Left lobe of liver (tissue), 2 donors: ENCODE data around the gene DNAH7. TPM values are rescaled to one million over a fixed set of nuclear protein-coding genes. Genes with fewer than 3 reads are reported as not detected.
A peak's percentile ranks its signal among the peaks of the same experiment; 100 is the strongest.

Source experiments
- ATAC-seq: fragments of 200-7000 bp; cut with Tn5 transposase; one replicate; pipeline ENCODE4 v1.9.1; 2020; ENCODE audit warnings: mild to moderate bottlenecking, moderate library complexity
- DNase-seq: peaks from one replicate; pipeline ENCODE4 v3.0.0-alpha.2; 2020; ENCODE audit warnings: low spot score
- total RNA-seq: library from RNA; stranded (reverse); gene quantifications from one replicate; pipeline ENCODE4 v1.2.1, GENCODE V29; 2021
- donor health status: DM: no; HTN: no; CAD: no; lungs with moderate emphysema.
- donor health status: DM: no; HTN: yes; CAD: no.

DNAH7 gene
- total RNA-seq, 1 donor from 2014 or later = 0.35 TPM

DNA sequence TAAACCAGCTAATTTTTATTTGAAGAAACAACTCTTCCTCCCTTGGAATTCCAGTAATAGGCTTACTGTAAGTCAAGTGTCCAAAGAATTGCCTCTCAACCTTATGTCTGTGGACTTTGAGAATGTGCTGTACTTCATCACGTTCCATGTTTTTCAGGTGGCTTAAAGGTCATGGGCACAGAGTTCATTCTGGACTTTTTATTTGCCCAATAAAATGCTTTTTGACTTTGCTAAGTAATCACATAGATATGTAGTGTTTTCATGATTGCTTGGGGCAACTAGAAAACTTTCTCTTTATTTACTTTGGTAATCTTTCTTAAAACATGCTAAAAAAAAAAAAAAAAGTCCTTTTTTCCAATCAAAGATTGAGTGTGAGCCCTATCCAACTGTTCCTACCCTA, 10.4 kb upstream of the DNAH7 start:
- DNase-seq (no peak), ATAC-seq (peak; percentile 79)

DNA sequence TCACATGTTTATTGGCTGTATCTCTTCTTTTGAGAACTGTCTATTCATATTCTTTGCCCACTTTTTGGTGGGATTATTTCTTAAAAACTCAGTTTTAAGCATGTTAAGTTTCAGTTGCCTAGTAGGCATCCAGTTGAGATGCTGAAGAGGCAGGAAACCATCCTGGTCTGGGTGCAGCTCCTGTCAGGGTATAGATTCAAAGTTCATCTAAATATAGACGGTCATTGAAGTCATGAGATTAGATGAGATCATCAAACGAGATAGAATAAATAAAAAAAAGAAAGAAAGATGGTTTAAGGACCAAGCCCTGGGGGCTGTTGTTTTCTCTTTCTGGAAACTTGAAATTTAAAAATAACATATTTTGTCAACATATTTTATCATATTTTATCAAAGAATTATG, 9.2 kb upstream of the DNAH7 start:
- ATAC-seq = no peak
- DNase-seq = no peak

- DNase-seq (no peak), ATAC-seq (no peak)
These were observed 8.3 kb upstream of the DNAH7 start for GRCh38 chr2:196076778-196077568.

- DNase-seq = no peak
- ATAC-seq = no peak
These were observed 6.6 kb upstream of the DNAH7 start for GRCh38 chr2:196075196-196075595.

DNA sequence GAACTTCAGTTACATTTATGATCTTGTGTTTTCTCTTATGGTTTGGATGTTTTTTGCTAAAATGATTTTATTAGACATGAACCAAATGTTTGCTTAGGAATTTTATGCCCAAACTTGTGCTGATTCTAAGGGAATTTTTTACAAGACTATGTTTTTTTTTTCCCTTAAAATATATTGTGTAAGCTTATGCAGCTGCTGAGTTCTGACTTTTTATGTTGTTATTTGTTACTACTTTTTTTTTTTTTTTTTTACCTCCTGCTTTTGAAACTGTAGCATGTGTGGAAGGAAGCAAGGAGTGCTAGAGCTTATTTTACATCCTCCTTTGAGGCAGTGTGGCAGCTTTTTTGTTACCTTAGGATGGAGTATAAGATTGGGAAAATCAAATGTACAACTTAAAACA, 6.0 kb upstream of the DNAH7 start:
- ATAC-seq = no peak
- no peak for DNase-seq

- ATAC-seq (no peak), DNase-seq (no peak)
These were observed 4.9 kb upstream of the DNAH7 start for GRCh38 chr2:196073521-196073920.

DNA sequence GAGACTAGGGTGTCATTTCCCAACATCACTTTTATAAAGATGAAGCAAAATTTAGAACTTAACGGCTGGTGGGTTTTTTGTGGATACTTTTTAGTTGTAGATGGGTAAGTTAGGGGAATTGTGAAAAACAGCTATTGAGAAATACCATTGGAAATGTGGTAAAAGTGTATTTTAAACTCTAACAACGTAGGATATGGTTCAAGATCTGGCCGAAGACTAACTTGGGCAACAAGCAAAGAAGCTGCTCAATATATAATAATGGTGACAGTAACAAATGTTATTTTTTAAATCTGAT, 1.6 kb downstream of the DNAH7 start:
- ATAC-seq (no peak), DNase-seq (no peak)

DNA sequence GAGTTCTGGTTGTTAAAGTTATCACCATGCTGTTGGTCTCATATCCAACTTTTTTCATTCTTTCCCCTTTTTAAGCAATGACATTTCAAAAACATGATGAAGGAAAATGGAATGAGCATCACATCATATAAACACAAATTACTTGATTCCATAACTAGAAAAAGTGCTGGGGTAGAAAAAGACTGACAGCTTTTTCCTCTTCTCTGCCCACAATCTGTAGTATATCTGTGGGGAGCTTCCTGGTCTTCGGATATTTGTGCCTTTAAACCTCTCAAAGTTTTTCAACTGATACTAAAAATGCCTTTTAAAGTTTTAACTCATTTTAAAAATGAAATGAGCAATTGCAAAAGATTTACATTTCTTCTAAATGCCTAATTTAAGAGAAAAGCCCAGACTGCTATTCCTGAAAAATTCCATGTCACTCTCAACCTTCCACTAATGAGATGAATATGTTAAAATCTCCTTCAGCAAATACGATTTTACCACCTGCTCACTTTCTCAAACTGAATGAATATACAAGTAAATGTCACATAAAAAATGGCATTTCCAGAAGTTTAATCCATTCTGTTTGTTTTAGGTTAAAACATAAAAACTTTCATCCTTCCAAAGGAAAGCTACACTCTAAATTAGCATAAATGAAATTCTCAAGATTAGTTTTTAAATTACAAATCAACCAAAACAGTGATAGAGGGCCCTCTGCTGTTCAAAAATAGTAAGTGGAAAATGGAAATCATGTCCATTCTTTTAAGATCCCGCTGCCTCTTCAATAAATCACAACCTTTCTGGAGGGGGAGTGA, 2.1 kb downstream of the DNAH7 start:
- peak; percentile 31 for ATAC-seq
- DNase-seq = no peak

GRCh38 chr2:196063773-196064172, 4.9 kb downstream of the DNAH7 start:
- ATAC-seq (no peak), DNase-seq (no peak)

GRCh38 chr2:196059491-196059960, 9.1 kb downstream of the DNAH7 start:
- DNase-seq = no peak

GRCh38 chr2:196054631-196055030, 14.0 kb downstream of the DNAH7 start:
- ATAC-seq (no peak), DNase-seq (no peak)

More at GRCh38 chr2:196059491-196059960, 9.1 kb downstream of the DNAH7 start:
- ATAC-seq = peak; percentile 52

DNA sequence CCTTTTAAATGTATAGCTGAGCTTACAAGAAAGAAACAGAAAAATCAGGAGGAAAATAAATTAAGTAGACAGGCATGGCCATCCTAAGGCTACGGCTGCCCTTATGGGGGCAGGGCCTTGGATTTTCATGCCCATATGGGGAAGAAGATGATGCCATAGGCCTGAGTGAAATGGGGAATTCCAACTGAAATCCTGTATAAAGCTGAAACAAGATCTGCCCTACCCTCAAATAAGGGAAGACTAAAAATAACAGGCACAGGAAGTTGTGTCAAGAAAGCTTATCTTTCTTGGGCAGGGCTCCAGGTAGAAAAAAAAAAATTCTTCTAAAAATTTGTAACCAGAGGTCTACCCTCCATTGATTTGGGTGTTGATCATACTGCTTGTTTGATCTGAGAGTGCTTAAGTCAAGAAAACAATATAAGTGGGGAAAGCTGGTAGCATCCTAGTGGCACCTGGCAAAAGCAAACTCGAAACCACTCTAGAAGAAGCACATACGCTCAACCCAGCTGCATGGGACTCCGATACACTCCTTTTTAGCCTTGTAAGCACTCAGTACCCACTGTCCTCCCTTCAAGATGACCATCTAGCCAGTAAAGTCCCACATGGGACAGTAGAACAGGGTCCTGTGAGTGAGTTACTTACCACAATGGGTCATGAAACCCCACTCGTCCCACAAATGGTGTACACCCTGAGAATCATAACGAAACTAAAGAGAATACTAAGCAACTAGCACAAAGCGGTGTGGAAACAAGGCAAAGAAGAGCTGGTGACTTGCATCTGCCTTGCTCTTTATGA, 22.3 kb downstream of the DNAH7 start:
- no peak for ATAC-seq
- no peak for DNase-seq

DNA sequence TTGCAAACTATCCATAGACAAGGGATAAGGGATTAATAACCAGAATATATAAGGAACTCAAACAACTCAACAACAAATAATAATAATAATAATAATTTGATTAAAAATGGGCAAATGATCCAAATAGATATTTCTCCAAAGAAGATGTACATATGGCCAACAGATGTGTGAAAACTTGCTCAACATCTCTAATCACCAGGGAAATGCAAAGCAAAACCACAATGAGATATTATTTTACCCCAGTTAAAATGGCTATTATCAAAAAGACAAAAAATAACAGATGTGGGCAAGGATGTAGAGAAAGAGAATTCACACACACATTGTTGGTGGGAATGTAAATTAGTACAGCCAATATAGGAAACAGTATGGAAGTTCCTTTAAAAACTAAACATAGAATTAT, 26.9 kb downstream of the DNAH7 start:
- ATAC-seq = no peak
- no peak for DNase-seq

- ATAC-seq = no peak
- DNase-seq = no peak
These were observed 28.4 kb downstream of the DNAH7 start for GRCh38 chr2:196040218-196040617.

- no peak for DNase-seq
These were observed 32.2 kb downstream of the DNAH7 start for GRCh38 chr2:196036442-196036841.

GRCh38 chr2:196018037-196018436, 50.6 kb downstream of the DNAH7 start:
- DNase-seq = no peak
- no peak for ATAC-seq

More at GRCh38 chr2:196036442-196036841, 32.2 kb downstream of the DNAH7 start:
- ATAC-seq = no peak

- DNase-seq (no peak), ATAC-seq (no peak)
These were observed 56.3 kb downstream of the DNAH7 start for GRCh38 chr2:196012314-196012713.

DNA sequence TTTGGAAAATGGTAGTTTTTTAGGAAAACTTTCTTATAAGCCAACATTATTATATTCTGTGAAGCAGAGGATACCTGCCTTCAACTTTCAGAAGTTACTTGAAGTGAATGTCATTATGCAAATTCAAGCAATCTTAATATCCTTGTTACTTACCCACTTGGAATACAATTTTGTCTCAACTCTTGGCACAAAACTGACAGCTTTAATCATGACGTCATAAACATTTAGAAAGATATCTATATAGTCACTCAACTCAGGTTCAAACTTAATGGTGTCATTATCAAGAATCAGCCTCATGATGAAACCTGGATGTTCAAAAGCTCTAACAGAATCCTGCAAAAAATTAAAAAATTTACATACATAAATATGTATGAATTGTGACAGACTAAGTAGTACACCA, 68.1 kb downstream of the DNAH7 start:
- ATAC-seq = no peak

DNA sequence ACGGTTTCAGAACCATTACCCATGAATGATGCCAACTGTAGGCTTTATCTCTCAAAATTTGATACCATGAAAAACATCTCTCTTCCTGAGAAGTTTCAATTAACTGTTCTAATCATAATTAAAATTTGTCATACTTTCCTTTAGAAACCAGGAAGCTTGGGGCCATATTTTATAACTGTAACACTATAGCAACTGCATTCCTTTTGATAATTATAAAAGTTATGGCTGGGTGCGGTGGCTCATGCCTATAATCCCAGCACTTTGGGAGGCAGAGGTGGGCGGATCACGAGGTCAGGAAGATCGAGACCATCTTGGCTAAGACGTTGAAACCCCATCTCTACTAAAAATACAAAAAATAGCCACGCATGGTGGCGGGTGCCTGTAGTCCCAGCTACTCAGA, 70.6 kb downstream of the DNAH7 start:
- no peak for ATAC-seq
- DNase-seq = no peak

More for the DNA sequence above, 68.1 kb downstream of the DNAH7 start:
- no peak for DNase-seq

- no peak for ATAC-seq
- DNase-seq = no peak
These were observed 73.1 kb downstream of the DNAH7 start for GRCh38 chr2:195995499-195995898.

- DNase-seq = no peak
- ATAC-seq = no peak
These were observed 75.0 kb downstream of the DNAH7 start for GRCh38 chr2:195993623-195994022.
